ENCODE data around the gene PAQR8.

DNA sequence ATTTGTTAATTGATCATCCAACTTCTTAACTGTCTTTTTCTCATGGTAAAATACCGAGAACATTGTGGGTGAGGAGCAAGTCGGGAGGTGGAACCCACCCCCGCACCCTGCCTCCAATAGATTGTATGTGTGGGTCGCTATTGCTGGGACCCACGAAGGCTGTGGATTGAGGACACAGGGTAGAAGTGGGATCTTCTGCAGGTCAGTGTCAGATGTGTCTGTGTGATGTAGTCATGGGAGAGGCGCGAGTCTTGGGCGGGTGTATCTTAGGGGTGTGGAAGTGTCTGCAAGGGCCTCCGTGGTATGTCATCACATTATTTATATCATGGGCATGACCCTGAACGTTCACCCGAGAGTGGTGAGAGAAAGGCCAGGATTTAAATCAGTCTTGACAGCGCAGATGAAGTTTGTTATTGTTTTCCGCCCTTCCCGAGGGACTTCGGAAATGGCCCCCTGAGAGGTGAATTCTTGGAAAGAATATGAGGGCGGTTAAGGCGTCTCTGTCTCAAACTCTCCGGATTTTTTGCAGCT lies 472 bp upstream of the PAQR8 start:
- TF ChIP-seq, protein P1, sequence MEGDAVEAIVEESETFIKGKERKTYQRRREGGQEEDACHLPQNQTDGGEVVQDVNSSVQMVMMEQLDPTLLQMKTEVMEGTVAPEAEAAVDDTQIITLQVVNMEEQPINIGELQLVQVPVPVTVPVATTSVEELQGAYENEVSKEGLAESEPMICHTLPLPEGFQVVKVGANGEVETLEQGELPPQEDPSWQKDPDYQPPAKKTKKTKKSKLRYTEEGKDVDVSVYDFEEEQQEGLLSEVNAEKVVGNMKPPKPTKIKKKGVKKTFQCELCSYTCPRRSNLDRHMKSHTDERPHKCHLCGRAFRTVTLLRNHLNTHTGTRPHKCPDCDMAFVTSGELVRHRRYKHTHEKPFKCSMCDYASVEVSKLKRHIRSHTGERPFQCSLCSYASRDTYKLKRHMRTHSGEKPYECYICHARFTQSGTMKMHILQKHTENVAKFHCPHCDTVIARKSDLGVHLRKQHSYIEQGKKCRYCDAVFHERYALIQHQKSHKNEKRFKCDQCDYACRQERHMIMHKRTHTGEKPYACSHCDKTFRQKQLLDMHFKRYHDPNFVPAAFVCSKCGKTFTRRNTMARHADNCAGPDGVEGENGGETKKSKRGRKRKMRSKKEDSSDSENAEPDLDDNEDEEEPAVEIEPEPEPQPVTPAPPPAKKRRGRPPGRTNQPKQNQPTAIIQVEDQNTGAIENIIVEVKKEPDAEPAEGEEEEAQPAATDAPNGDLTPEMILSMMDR (IDR thresholded peaks at IDR 0.05): no peak
- TF ChIP-seq POLR2A (IDR thresholded peaks at IDR 0.05): no peak

All from heart left ventricle (tissue), 13 donors.